ENCODE results near the gene DCTN4. TPM values are rescaled to one million over a fixed set of nuclear protein-coding genes. Genes with fewer than 3 reads are reported as not detected.

DCTN4 gene
- total and polyA plus RNA-seq, 5 experiments from 2014 or later, result 8.1 to 49.4 (median 11.5) TPM

DNA sequence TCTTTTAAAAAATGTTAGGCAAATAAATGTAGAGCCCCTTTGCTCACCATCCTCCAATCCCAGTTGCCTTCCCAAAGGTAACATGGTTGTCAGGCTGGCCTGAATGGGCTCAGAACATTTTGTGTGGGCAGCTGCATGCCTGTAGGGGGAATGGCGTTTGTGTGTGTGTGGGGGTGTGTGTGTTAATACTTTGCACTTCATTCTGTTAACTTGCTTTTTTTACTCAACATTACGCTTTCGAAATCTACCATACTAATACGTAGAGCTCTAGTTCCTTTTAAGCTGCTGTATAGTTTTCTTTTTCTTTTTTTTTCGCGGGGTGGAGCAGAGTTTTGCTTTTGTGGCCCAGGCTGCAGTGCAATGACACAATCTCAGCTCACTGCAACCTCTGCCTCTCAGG lies 83.7 kb downstream of the DCTN4 start:
- Mint-ChIP-seq H3K27me3 (peaks cover 9 to 16% (median 12%) of the 10 kb centered on the region in 5 donors), H3K4me1 (peaks cover 4 to 15% (median 8%) of the 10 kb centered on the region in 4 donors), H3K9me3 (no peaks in the 10 kb centered on the region), H3K27ac (peak overlapping the region in 2 of 10 donors; percentile 70 to 73), H3K36me3 (peaks cover 0 to 6% (median 1%) of the 10 kb centered on the region in 3 donors), H3K4me3 (peak overlapping the region in 1 of 10 donors; percentile 20)
- DNase-seq, result no peak
- POLR2A ChIA-PET, result interaction anchor here (0.7 kb wide), 1 partner anchor 79 kb away, joined by 3 read pairs; no protein-coding TSS in a partner anchor
- no peak for ATAC-seq

DNA sequence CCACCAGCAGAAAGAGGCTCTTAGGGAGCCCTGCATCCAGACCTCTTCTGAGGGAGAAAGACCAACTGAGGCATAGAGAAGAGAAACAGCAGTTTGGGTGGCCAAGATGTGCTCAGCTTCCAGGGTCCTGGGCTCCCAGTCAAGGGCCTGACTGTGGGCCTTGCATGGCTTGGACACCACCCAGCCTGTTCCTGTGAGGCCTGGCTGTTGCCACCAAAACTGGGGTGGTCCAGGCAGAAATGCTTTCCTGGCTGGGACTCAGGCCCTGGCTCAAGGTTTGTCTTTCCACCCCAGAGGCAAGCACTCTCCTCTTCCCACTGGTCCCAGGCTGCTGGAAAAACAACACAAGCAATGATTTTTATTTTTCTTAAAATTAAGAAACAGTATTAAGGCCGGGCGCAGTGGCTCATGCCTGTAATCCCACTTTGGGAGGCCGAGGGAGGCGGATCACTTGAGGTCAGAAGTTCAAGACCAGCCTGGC lies 84.4 kb downstream of the DCTN4 start:
- Mint-ChIP-seq H3K4me3 (peak overlapping the region in 1 of 10 donors; percentile 54), H3K4me1 (peaks cover 4 to 15% (median 8%) of the 10 kb centered on the region in 4 donors), H3K9me3 (no peaks in the 10 kb centered on the region), H3K27ac (no peak overlapping the region), H3K27me3 (peaks cover 11 to 19% (median 16%) of the 10 kb centered on the region in 5 donors), H3K36me3 (peaks cover 0 to 4% (median 2%) of the 10 kb centered on the region in 3 donors)
- DNase-seq (no peak), ATAC-seq (no peak)
- POLR2A ChIA-PET, result interaction anchor here (0.6 to 0.7 kb wide), 2 partner anchors 11 to 80 kb away, joined by 3 read pairs; no protein-coding TSS in a partner anchor

DNA sequence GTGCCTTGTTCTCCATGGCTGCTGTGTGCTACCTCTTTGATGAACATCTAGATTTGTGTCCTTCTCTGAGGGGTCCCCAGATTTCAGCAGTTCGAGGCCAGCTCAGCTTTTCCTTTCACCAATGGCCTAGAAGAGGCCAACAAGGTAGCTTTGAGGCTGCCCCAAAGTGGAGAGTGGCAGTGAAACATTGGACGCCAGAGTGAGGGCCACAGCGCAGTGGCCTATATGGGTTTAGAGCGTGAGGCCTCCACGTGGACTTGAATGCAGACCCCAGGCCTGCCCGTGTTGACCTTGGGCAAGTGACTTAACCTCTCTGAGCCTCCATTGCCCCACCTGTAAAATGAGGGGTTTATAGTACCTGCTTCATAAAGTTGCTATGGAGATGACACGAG lies 85.9 kb downstream of the DCTN4 start:
- peak overlapping the region in 9 of 10 donors; percentile 76 to 87 (median 82) for H3K4me3 Mint-ChIP-seq
- H3K9me3 Mint-ChIP-seq, result no peaks in the 10 kb centered on the region
- no peak for DNase-seq
- no peak for ATAC-seq
- POLR2A ChIA-PET, result interaction anchor here (1.2 kb wide), 1 partner anchor 106 kb away, joined by 5 read pairs; the partner anchor contains the start of gene SMIM3
- peaks cover 11 to 19% (median 17%) of the 10 kb centered on the region in 5 donors for H3K27me3 Mint-ChIP-seq
- no peak overlapping the region for H3K27ac Mint-ChIP-seq
- H3K36me3 Mint-ChIP-seq, result peaks cover 0 to 3% (median 2%) of the 10 kb centered on the region in 3 donors
- H3K4me1 Mint-ChIP-seq, result peaks cover 4 to 15% (median 8%) of the 10 kb centered on the region in 4 donors

DNA sequence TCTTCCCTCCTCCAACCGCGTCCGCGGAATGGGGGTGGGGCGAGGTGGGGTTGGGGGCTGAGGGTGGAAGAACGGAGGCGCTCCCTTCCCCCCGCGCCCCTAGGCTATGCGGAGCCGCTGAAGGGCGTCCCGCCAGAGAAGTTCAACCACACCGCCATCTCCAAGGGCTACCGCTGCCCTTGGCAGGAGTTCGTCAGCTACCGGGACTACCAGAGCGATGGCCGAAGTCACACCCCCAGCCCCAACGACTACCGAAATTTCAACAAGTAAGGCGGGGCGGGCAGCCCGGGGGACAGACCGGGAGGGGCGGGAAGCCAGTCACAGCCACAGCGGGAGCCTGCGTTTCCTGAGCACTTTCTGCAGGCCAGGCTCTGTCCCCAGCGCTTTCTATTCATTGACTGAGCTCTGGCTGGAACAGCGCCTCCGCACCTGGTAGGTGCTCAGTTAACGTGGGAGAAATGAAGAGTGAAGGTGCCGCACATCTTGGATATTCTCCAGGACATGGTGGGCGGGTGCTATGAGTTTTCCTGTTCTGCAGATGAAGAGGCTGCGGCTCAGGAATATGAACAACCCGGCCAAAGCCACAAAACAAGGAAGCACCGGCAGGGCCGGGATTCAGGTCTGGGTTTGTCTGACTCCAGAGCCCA lies 86.5 kb downstream of the DCTN4 start:
- peaks cover 4 to 15% (median 8%) of the 10 kb centered on the region in 4 donors for H3K4me1 Mint-ChIP-seq
- peak overlapping the region in 4 of 10 donors; percentile 7 to 46 (median 22) for H3K27ac Mint-ChIP-seq
- peak overlapping the region; percentile 76 to 87 (median 82) for H3K4me3 Mint-ChIP-seq
- ATAC-seq, result peak; percentile 79 to 80
- peaks cover 11 to 19% (median 17%) of the 10 kb centered on the region in 5 donors for H3K27me3 Mint-ChIP-seq
- POLR2A ChIA-PET, result interaction anchor here (1.2 kb wide), 2 partner anchors 29 to 106 kb away, joined by 5 read pairs; partner anchors contain the start of genes RBM22 and SMIM3
- peak in 3 of 10 donors; percentile 6 to 24 (median 22) for DNase-seq
- peaks cover 0 to 2% (median 0%) of the 10 kb centered on the region in 3 donors for H3K36me3 Mint-ChIP-seq
- H3K9me3 Mint-ChIP-seq, result no peaks in the 10 kb centered on the region

DNA sequence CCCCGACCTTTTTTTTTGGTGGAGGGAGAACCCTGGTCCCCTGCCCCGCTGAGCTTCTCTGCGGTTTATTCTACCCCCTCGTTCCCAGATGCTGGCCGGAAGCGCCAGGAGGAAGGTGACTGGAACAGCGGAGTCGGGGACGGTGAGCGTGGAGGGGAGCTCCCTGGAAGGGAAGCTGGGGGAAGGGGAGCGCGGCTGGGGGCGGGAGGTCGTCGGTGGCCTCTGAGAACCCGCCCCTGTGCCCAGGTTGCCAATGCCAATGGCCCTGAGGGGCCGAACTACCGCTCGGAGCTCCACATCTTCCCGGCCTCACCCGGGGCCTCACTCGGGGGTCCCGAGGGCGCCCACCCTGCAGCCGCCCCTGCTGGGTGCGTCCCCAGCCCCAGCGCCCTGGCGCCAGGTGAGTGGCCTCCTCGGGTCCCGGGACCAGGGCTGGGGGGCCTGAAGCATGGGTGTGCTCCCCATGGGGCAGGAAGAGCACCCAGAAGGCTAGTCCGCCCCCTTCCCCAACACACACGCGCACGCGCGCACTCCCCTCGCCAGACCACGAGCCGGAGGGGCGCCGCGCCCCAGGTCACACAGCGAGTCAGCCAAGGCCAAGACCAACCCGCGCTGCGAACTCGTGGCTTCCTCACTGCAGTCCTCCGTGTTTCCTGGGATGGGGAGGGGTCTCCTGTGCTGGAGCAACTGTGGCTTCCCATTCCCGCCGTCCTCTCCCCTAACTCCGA lies 87.1 kb downstream of the DCTN4 start:
- Mint-ChIP-seq H3K36me3 (peaks cover 0 to 2% (median 0%) of the 10 kb centered on the region in 3 donors), H3K4me1 (peaks cover 4 to 15% (median 8%) of the 10 kb centered on the region in 4 donors), H3K27ac (peak overlapping the region in 1 of 10 donors; percentile 34), H3K27me3 (peaks cover 11 to 19% (median 17%) of the 10 kb centered on the region in 5 donors), H3K4me3 (peak overlapping the region; percentile 76 to 87 (median 82)), H3K9me3 (no peaks in the 10 kb centered on the region)
- POLR2A ChIA-PET, result interaction anchor here (0.6 to 1.2 kb wide), 3 partner anchors 29 to 199 kb away, joined by 4 to 5 read pairs (median 5); partner anchors contain the start of genes RBM22 and SMIM3
- DNase-seq (peak in 4 of 10 donors; percentile 9 to 26 (median 17)), ATAC-seq (peak; percentile 59 to 76)

DNA sequence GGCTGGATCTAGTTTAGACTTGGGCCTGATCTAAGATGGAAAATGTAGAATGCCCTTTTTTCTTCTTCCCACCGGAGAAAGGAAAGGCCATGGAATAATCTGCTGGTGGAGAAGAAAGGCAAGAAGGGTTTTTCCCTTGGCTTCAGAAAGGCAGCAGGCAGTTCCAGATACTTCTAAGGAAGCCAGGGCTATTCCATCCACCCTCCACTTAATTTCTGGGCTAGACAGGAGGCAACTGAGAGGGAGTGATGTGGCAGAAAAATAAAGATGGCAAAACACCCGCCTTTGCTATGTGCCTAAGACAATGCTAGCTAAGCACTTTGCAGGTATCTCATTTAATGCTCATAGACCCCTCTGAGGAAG lies 87.9 kb downstream of the DCTN4 start:
- H3K9me3 Mint-ChIP-seq, result no peaks in the 10 kb centered on the region

DNA sequence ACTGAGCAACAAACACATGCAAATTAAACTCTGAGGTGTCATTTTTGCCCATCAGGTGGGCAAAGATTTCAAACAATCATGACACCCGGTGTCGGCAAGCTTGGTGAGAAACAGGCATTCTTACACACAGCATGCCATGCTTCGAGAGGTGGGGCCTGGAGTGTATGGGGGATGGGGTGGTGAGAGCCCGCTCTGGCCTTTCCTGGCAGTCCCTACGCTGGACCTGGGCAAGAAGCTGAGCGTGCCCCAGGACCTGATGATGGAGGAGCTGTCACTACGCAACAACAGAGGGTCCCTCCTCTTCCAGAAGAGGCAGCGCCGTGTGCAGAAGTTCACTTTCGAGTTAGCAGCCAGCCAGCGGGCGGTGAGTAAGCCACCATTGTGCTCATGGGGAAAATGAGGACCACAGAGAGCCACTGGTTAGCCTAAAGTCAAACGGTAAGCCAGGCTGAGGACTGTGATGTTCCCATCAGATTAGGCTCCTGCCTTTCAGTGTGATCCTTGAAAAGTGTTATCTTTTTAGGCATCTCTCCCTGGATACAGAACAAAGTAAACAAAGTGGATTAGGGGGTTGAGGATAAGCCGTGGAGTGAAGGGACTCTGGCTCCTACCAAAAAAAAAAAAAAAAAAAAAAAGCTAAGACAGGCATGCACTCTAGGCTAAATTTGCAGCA lies 88.4 kb downstream of the DCTN4 start:
- Mint-ChIP-seq H3K36me3 (peaks cover 0 to 2% (median 0%) of the 10 kb centered on the region in 3 donors), H3K4me1 (peaks cover 4 to 15% (median 8%) of the 10 kb centered on the region in 4 donors), H3K4me3 (peak overlapping the region; percentile 31 to 79 (median 70)), H3K27me3 (peaks cover 11 to 19% (median 17%) of the 10 kb centered on the region in 5 donors), H3K9me3 (no peaks in the 10 kb centered on the region), H3K27ac (no peak overlapping the region)
- ATAC-seq, result no peak
- POLR2A ChIA-PET, result no interaction called here
- no peak for DNase-seq

More for the DNA sequence above, 87.9 kb downstream of the DCTN4 start:
- H3K27me3 Mint-ChIP-seq, result peaks cover 11 to 19% (median 17%) of the 10 kb centered on the region in 5 donors
- peaks cover 4 to 15% (median 8%) of the 10 kb centered on the region in 4 donors for H3K4me1 Mint-ChIP-seq
- H3K27ac Mint-ChIP-seq, result peak overlapping the region in 1 of 10 donors; percentile 21
- H3K4me3 Mint-ChIP-seq, result peak overlapping the region; percentile 31 to 79 (median 70)
- DNase-seq (no peak), ATAC-seq (no peak)
- POLR2A ChIA-PET, result interaction anchor here (1.2 kb wide), 1 partner anchor 30 kb away, joined by 5 read pairs; the partner anchor contains the start of gene RBM22
- peaks cover 0 to 2% (median 0%) of the 10 kb centered on the region in 3 donors for H3K36me3 Mint-ChIP-seq

DNA sequence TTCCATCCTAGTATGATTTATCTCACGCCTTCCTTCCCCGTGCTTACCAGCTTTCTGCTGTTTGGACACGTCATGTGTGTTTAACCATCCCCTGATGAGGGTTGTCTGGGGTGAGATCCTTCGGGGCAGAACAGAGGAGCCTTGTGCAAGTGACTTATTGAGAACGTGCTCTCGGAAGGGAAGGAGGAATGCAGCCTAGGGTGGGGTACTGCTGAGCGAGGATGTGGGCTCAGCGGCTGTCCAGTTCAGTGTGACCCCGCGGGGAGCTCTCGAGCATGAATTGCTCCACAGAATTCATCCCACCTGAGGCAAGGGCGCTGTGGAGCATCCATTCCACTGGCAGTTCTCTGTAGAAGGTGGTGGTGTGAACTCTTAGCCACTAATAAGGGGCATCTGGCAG lies 93.8 kb downstream of the DCTN4 start:
- POLR2A ChIA-PET, result interaction anchor here (0.7 kb wide), 1 partner anchor 328 kb away, joined by 4 read pairs; no protein-coding TSS in a partner anchor

DNA sequence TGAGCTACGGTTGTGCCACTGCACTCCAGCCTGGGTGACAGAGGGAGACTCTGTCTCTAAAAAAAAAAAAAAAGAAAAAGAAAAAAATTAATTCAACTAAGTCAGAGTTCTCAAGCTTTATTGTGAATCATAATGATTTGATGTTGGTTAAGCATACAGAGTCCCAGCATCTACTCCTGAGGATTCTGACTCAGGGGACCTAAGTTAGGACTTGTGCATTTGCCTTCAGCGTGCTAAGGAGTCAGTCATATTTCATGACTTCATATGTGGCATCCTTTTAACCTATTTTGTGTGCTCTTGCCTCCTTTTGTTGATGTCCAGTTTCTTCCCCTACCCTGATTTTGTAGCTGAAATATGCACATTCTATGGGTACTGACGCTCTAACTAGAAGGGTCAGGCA lies 94.9 kb downstream of the DCTN4 start:
- H3K27ac Mint-ChIP-seq, result no peak overlapping the region
- ATAC-seq (no peak), DNase-seq (no peak)
- H3K4me3 Mint-ChIP-seq, result no peak overlapping the region
- H3K27me3 Mint-ChIP-seq, result peaks cover 3 to 11% (median 8%) of the 10 kb centered on the region in 5 donors
- H3K36me3 Mint-ChIP-seq, result no peaks in the 10 kb centered on the region
- H3K4me1 Mint-ChIP-seq, result peaks cover 0 to 2% (median 0%) of the 10 kb centered on the region in 4 donors
- no peaks in the 10 kb centered on the region for H3K9me3 Mint-ChIP-seq
- POLR2A ChIA-PET, result no interaction called here

More for the DNA sequence above, 93.8 kb downstream of the DCTN4 start:
- Mint-ChIP-seq H3K4me1 (peaks cover 0 to 2% (median 0%) of the 10 kb centered on the region in 4 donors), H3K27ac (peak overlapping the region in 1 of 10 donors; percentile 48), H3K36me3 (peaks cover 0 to 2% (median 0%) of the 10 kb centered on the region in 3 donors), H3K27me3 (peaks cover 5 to 16% (median 11%) of the 10 kb centered on the region in 5 donors), H3K9me3 (no peaks in the 10 kb centered on the region), H3K4me3 (no peak overlapping the region)
- DNase-seq (no peak), ATAC-seq (no peak)

DNA sequence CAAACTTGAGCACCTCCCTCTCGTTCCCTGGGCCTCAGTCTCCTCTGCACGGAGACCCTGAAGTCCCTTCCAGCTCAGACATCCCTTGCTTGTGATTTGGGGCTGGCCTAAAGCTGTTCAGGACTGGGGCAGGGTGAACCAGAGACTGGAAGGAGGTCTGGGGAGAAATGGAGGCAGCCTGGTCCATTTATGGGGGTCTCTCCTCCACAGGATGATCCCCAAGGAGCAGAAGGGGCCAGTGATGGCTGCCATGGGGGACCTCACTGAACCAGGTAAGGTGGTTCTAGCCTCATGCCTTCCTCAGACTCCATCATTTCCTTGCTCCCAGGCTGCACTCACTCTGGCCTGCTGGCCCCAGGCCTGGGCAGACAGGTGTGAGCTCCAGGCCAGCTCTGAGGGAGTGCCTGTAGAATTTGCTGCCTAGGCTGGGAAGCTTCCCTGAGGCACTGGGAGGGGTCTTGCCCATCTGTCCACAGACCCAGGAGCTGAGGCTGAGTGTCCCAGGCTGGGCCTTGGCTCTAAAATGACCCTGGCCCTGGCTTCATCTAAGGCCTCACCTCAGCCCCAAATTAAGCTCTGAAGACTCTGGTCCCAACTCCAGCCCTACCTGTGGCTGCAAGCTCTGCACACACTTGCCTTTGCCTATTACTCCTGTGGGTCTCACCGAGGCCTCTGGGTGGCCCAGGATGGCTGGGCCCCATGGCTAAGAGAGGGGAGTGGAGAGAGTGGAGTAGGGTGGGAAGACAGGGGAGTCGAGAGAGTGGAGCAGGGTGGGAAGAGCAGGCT lies 95.9 kb downstream of the DCTN4 start:
- DNase-seq (no peak), ATAC-seq (no peak)
- peaks cover 3 to 11% (median 8%) of the 10 kb centered on the region in 5 donors for H3K27me3 Mint-ChIP-seq
- H3K36me3 Mint-ChIP-seq, result no peaks in the 10 kb centered on the region
- no peaks in the 10 kb centered on the region for H3K9me3 Mint-ChIP-seq
- H3K27ac Mint-ChIP-seq, result no peak overlapping the region
- POLR2A ChIA-PET, result interaction anchor here (0.7 kb wide), 1 partner anchor 12 kb away, joined by 3 read pairs; no protein-coding TSS in a partner anchor
- H3K4me3 Mint-ChIP-seq, result no peak overlapping the region
- peaks cover 0 to 2% (median 0%) of the 10 kb centered on the region in 4 donors for H3K4me1 Mint-ChIP-seq
